Stomach (tissue), 4 donors: ENCODE results near the gene GRAMD2A.

ENCODE experiments used
- CTCF ChIP-seq, 7 experiments: fragments of 450-650 bp in 4 of 7; fragments of 200-600 bp in 3 of 7; sonication (generic) in 3 of 7; IDR thresholded peaks; one replicate each; pipeline ENCODE4 v1.5.1; 2016 to 2019; ENCODE audit warnings: antibody characterized with exemption in 7 of 7, control low read depth in 2 of 7, mild to moderate bottlenecking in 1 of 7
- POLR2A ChIP-seq, 4 donors: fragments of 450-650 bp; IDR thresholded peaks; one replicate each; pipeline ENCODE4 v1.6.1; 2016; ENCODE audit warnings: antibody characterized with exemption in 4 of 4, control low read depth in 2 of 4, mild to moderate bottlenecking in 1 of 4, moderate library complexity in 1 of 4
- POLR2AphosphoS5 ChIP-seq, 3 donors: sonication (generic); formaldehyde crosslinking; IDR thresholded peaks; one replicate each; pipeline ENCODE4 v1.6.1; 2016; ENCODE audit warnings: antibody characterized with exemption in 3 of 3

- TF ChIP-seq POLR2AphosphoS5 (IDR thresholded peaks at IDR 0.05) (no peak), CTCF (IDR thresholded peaks at IDR 0.05) (no peak), POLR2A (IDR thresholded peaks at IDR 0.05) (no peak)
Observed at GRCh38 chr15:72182673-72183072, 14.9 kb downstream of the GRAMD2A start.
